Stimulated activated CD8-positive, alpha-beta memory T cell treated with anti-CD3 and anti-CD28 coated beads, Interleukin-2, amount 100 ng/mL, for 1 hour (primary cell): Measurements from ENCODE around the gene ENAH.
"Not testable (repeated sequence)": the region's sequence is repeated elsewhere in the genome, so short reads cannot be mapped to it uniquely, and the experiment has no call there.

ENCODE experiments used
- DNase-seq, 2 donors: peaks; one replicate each; pipeline ENCODE4 v3.0.0-alpha.2; 2020; ENCODE audit warnings: low read depth in 2 of 2

The ENAH gene

GRCh38 chr1:225652729-225653462 is at the start of gene ENAH:
TSS of gene ENAH (minus strand) at chr1:225653123. CDS start at chr1:225652690, 433 bp downstream.
- no peak for DNase-seq

GRCh38 chr1:225700889-225701465 is 48.1 kb upstream of the ENAH start:
- DNase-seq, result no peak

- no peak for DNase-seq
These were observed 47.4 kb upstream of the ENAH start for GRCh38 chr1:225700164-225700821.

- no peak for DNase-seq
These were observed 46.4 kb upstream of the ENAH start for GRCh38 chr1:225699336-225699735.

GRCh38 chr1:225698194-225698593 is 45.3 kb upstream of the ENAH start:
- not testable (repeated sequence) for DNase-seq

- DNase-seq, result no peak
These were observed 44.5 kb upstream of the ENAH start for GRCh38 chr1:225697428-225697827.

GRCh38 chr1:225695578-225696337 is 42.8 kb upstream of the ENAH start:
- DNase-seq, result no peak

- no peak for DNase-seq
These were observed 41.3 kb upstream of the ENAH start for GRCh38 chr1:225694151-225694603.

GRCh38 chr1:225693697-225694096 is 40.8 kb upstream of the ENAH start:
- DNase-seq, result not testable (repeated sequence)

- DNase-seq, result no peak
These were observed 40.3 kb upstream of the ENAH start for GRCh38 chr1:225693085-225693696.

GRCh38 chr1:225692517-225692879 is 39.6 kb upstream of the ENAH start:
- DNase-seq, result no peak

GRCh38 chr1:225691861-225692516 is 39.1 kb upstream of the ENAH start:
- DNase-seq, result no peak

- no peak for DNase-seq
These were observed 38.5 kb upstream of the ENAH start for GRCh38 chr1:225691377-225691776.

- no peak for DNase-seq
These were observed 37.0 kb upstream of the ENAH start for GRCh38 chr1:225689882-225690459.

- DNase-seq, result no peak
These were observed 35.4 kb upstream of the ENAH start for GRCh38 chr1:225688345-225688744.

GRCh38 chr1:225685476-225686176 is 32.7 kb upstream of the ENAH start:
- DNase-seq, result no peak

- no peak for DNase-seq
These were observed 31.8 kb upstream of the ENAH start for GRCh38 chr1:225684741-225685140.

- no peak for DNase-seq
These were observed 28.3 kb upstream of the ENAH start for GRCh38 chr1:225681231-225681630.

- DNase-seq, result no peak
These were observed 25.6 kb upstream of the ENAH start for GRCh38 chr1:225678545-225678944.
